ENCODE results near the gene UBE2D3. TPM values are rescaled to one million over a fixed set of nuclear protein-coding genes. Genes with fewer than 3 reads are reported as not detected.

Gene UBE2D3
- total RNA-seq, 2 donors from 2014 or later = 149 to 323 TPM

- intact Hi-C loops (cut with DNase I) = no loop called here
- ATAC-seq (no peak), DNase-seq (no peak)
- Histone ChIP-seq H3K36me3 (replicated peaks in 1 of 2; ENCODE audit: insufficient read depth in 1 of 2, low read depth in 2 of 2) (no peaks in the 10 kb centered on the region), H3K9me3 (no peaks in the 10 kb centered on the region), H3K4me1 (no peaks in the 10 kb centered on the region), H3K4me3 (no peak overlapping the region), H3K27ac (no peak overlapping the region), H3K27me3 (no peaks in the 10 kb centered on the region)
- 85 to 91% methylated on average over 3 of the region's 3 CpGs for WGBS, 2 donors
- no peak for TF ChIP-seq CTCF (IDR thresholded peaks at IDR 0.05)
- no peak for TF ChIP-seq POLR2A (IDR thresholded peaks at IDR 0.05)
These were observed 39.4 kb downstream of the UBE2D3 start for GRCh38 chr4:102787944-102788343.

GRCh38 chr4:102787096-102787881 is 40.1 kb downstream of the UBE2D3 start:
- no peaks in the 10 kb centered on the region for H3K4me1 ChIP-seq
- ATAC-seq (no peak), DNase-seq (no peak)
- H3K36me3 ChIP-seq (replicated peaks in 1 of 2; ENCODE audit: insufficient read depth in 1 of 2, low read depth in 2 of 2) = no peaks in the 10 kb centered on the region
- intact Hi-C loops (cut with DNase I) = no loop called here
- no peak overlapping the region for H3K4me3 ChIP-seq
- WGBS, 2 donors = 91 to 94% methylated on average over 7 of the region's 7 CpGs
- no peaks in the 10 kb centered on the region for H3K27me3 ChIP-seq
- TF ChIP-seq CTCF (IDR thresholded peaks at IDR 0.05) (no peak), POLR2A (IDR thresholded peaks at IDR 0.05) (no peak)
- H3K27ac ChIP-seq = no peak overlapping the region
- no peaks in the 10 kb centered on the region for H3K9me3 ChIP-seq

GRCh38 chr4:102786279-102786678 is 41.1 kb downstream of the UBE2D3 start:
- H3K4me1 ChIP-seq = no peaks in the 10 kb centered on the region
- no peak for ATAC-seq

GRCh38 chr4:102783006-102783405 is 44.3 kb downstream of the UBE2D3 start:
- peaks cover 7% of the 10 kb centered on the region for H3K4me1 ChIP-seq
- ATAC-seq (no peak), DNase-seq (no peak)
- 84 to 88% methylated on average over 2 of the region's 2 CpGs for WGBS, 2 donors
- H3K27ac ChIP-seq = no peak overlapping the region
- intact Hi-C loops (cut with DNase I) = no loop called here
- H3K9me3 ChIP-seq = no peaks in the 10 kb centered on the region
- H3K4me3 ChIP-seq = no peak overlapping the region
- H3K36me3 ChIP-seq (replicated peaks in 1 of 2; ENCODE audit: insufficient read depth in 1 of 2, low read depth in 2 of 2) = no peaks in the 10 kb centered on the region
- no peaks in the 10 kb centered on the region for H3K27me3 ChIP-seq
- TF ChIP-seq CTCF (IDR thresholded peaks at IDR 0.05) (no peak), POLR2A (IDR thresholded peaks at IDR 0.05) (no peak)

More at GRCh38 chr4:102786279-102786678, 41.1 kb downstream of the UBE2D3 start:
- no peaks in the 10 kb centered on the region for H3K9me3 ChIP-seq
- no peaks in the 10 kb centered on the region for H3K36me3 ChIP-seq (replicated peaks in 1 of 2; ENCODE audit: insufficient read depth in 1 of 2, low read depth in 2 of 2)
- H3K27ac ChIP-seq = no peak overlapping the region
- WGBS, 2 donors = 23 to 45% methylated on average over 1 of the region's 1 CpG
- H3K4me3 ChIP-seq = no peak overlapping the region
- H3K27me3 ChIP-seq = no peaks in the 10 kb centered on the region
- intact Hi-C loops (cut with DNase I) = no loop called here
- DNase-seq = no peak
- TF ChIP-seq POLR2A (IDR thresholded peaks at IDR 0.05) = no peak
- TF ChIP-seq CTCF (IDR thresholded peaks at IDR 0.05) = no peak

- ATAC-seq (no peak), DNase-seq (no peak)
- Histone ChIP-seq H3K4me1 (peaks cover 7% of the 10 kb centered on the region), H3K36me3 (replicated peaks in 1 of 2; ENCODE audit: insufficient read depth in 1 of 2, low read depth in 2 of 2) (no peaks in the 10 kb centered on the region), H3K27me3 (no peaks in the 10 kb centered on the region), H3K4me3 (no peak overlapping the region), H3K27ac (no peak overlapping the region), H3K9me3 (no peaks in the 10 kb centered on the region)
- intact Hi-C loops (cut with DNase I) = no loop called here
- TF ChIP-seq CTCF (IDR thresholded peaks at IDR 0.05) (no peak), POLR2A (IDR thresholded peaks at IDR 0.05) (no peak)
- WGBS, 2 donors = 82 to 93% methylated on average over 1 of the region's 1 CpG
These were observed 45.8 kb downstream of the UBE2D3 start for GRCh38 chr4:102781570-102781969.
